ENCODE results near the gene OR4C6.

- TF ChIP-seq CTCF (IDR thresholded peaks at IDR 0.05): no peak
- TF ChIP-seq POLR2AphosphoS5 (IDR thresholded peaks at IDR 0.05; ENCODE audit: insufficient read depth in 1 of 2, low read depth in 1 of 2): no peak
- TF ChIP-seq POLR2A (IDR thresholded peaks at IDR 0.05): no peak
These were observed 9.4 kb upstream of the OR4C6 start for GRCh38 chr11:55652560-55652959.

Measured in vagina (tissue), 2 donors.